Activated naive CD4-positive, alpha-beta T cell treated with anti-CD3 and anti-CD28 coated beads, Interleukin-2, amount 50 U/mL, for 72 hours (primary cell): ENCODE results near the gene EPO. TPM values are rescaled to one million over a fixed set of nuclear protein-coding genes. Genes with fewer than 3 reads are reported as not detected.
"Not testable (repeated sequence)": the region's sequence is repeated elsewhere in the genome, so short reads cannot be mapped to it uniquely, and the experiment has no call there.

Experiments used
- ATAC-seq, 2 donors: fragments of 150-1000 bp; cut with Tn5 transposase; 2 replicates each; pipeline ENCODE4 v1.10.0; 2021; ENCODE audit warnings: mild to moderate bottlenecking in 2 of 2, moderate library complexity in 2 of 2
- DNase-seq, 2 donors: peaks; one replicate each; pipeline ENCODE4 v3.0.0; 2021 to 2022; ENCODE audit warnings: low spot score in 2 of 2
- H3K27ac Mint-ChIP-seq, 2 donors: one replicate each; pipeline ENCODE4 v1.8.0; 2022; ENCODE audit warnings: mild to moderate bottlenecking in 2 of 2, mixed read lengths in 2 of 2
- H3K36me3 Mint-ChIP-seq, 2 donors: one replicate each; pipeline ENCODE4 v1.8.0; 2022; ENCODE audit warnings: mixed read lengths in 2 of 2
- H3K9me3 Mint-ChIP-seq, 2 donors: one replicate each; pipeline ENCODE4 v1.8.0; 2022; ENCODE audit warnings: mixed read lengths in 2 of 2
- total RNA-seq, 2 donors: library from RNA; stranded (reverse); gene quantifications; one replicate each; pipeline ENCODE4 v1.2.3, GENCODE V29; 2022

Gene EPO
- total RNA-seq, 2 donors from 2014 or later = not detected

DNA sequence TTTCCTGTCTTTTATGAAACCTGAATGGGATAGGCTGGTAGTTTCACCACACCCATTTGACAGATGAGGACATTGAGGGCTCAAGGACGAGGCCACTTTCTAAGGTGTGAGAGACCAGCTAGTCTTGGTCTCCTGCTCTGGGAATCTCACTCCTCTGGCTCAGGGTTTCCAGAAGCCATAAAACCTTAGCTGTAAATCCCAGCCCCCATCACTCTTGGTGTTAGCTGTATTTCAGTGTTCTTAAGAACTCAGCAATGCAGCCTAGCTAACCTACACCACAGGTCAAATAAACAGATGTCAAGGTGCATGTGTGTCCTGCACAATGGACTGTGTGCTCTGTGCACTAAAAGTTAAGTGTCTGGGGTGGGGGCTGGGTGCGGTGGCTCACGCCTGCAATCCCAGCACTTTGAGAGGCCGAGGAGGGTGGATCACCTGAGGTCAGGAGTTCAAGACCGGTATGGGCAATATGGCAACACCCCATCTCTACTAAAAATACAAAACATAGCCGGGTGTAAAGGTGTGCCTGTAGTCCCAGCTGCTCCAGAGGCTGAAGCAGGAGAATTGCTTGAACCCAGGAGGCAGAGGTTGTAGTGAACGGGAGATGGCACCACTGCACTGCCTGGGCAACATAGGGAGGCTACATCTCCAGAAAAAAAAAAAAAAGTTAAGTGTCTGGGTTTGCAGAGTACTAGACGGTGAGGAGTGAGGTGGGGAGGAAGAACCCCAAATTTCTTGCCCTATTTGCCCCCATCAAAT, 567 bp upstream of the EPO start:
- Mint-ChIP-seq H3K27ac (no peak overlapping the region), H3K36me3 (peaks cover 0 to 13% of the 10 kb centered on the region in 2 donors), H3K9me3 (no peaks in the 10 kb centered on the region)
- ATAC-seq (no peak), DNase-seq (no peak)

GRCh38 chr7:100720671-100721504, 620 bp downstream of the EPO start:
- Mint-ChIP-seq H3K9me3 (no peaks in the 10 kb centered on the region), H3K27ac (no peak overlapping the region), H3K36me3 (peaks cover 0 to 13% of the 10 kb centered on the region in 2 donors)
- peak in 1 of 2 donors; percentile 2 for DNase-seq
- no peak for ATAC-seq

DNA sequence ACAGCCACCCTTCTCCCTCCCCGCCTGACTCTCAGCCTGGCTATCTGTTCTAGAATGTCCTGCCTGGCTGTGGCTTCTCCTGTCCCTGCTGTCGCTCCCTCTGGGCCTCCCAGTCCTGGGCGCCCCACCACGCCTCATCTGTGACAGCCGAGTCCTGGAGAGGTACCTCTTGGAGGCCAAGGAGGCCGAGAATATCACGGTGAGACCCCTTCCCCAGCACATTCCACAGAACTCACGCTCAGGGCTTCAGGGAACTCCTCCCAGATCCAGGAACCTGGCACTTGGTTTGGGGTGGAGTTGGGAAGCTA, 1.2 kb downstream of the EPO start:
- H3K9me3 Mint-ChIP-seq = no peaks in the 10 kb centered on the region
- ATAC-seq (no peak), DNase-seq (peak in 1 of 2 donors; percentile 1)
- H3K36me3 Mint-ChIP-seq = peaks cover 0 to 13% of the 10 kb centered on the region in 2 donors
- no peak overlapping the region for H3K27ac Mint-ChIP-seq

DNA sequence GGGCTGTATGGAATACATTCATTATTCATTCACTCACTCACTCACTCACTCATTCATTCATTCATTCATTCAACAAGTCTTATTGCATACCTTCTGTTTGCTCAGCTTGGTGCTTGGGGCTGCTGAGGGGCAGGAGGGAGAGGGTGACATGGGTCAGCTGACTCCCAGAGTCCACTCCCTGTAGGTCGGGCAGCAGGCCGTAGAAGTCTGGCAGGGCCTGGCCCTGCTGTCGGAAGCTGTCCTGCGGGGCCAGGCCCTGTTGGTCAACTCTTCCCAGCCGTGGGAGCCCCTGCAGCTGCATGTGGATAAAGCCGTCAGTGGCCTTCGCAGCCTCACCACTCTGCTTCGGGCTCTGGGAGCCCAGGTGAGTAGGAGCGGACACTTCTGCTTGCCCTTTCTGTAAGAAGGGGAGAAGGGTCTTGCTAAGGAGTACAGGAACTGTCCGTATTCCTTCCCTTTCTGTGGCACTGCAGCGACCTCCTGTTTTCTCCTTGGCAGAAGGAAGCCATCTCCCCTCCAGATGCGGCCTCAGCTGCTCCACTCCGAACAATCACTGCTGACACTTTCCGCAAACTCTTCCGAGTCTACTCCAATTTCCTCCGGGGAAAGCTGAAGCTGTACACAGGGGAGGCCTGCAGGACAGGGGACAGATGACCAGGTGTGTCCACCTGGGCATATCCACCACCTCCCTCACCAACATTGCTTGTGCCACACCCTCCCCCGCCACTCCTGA, 2.4 kb downstream of the EPO start:
- ATAC-seq = no peak
- no peaks in the 10 kb centered on the region for H3K9me3 Mint-ChIP-seq
- peak in 1 of 2 donors; percentile 1 for DNase-seq
- H3K27ac Mint-ChIP-seq = no peak overlapping the region
- peaks cover 0 to 13% of the 10 kb centered on the region in 2 donors for H3K36me3 Mint-ChIP-seq

GRCh38 chr7:100723732-100724275, 3.5 kb downstream of the EPO start:
- Mint-ChIP-seq H3K9me3 (no peaks in the 10 kb centered on the region), H3K27ac (no peak overlapping the region), H3K36me3 (peaks cover 0 to 7% of the 10 kb centered on the region in 2 donors)
- DNase-seq (peak in 1 of 2 donors; percentile 2), ATAC-seq (no peak)

DNA sequence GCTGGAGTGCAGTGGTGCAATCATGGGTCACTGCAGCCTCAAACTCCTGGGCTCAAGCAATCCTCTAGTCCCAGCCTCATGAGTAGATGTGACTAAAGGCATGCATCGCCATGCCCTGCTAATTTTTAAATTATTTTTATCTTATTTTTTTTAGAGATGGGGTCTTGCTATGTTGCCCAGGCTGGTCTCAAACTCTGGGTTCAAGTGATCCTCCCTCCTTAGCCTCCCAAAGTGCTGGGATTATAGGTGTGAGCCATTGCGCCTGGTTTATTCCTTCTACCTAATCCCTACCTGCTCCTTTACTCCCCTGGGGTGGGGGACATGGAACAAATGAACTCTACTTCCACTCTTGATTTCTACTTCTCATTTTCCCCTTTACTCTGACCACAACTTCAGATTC, 4.1 kb downstream of the EPO start:
- not testable (repeated sequence) for H3K36me3 Mint-ChIP-seq, H3K27ac Mint-ChIP-seq, ATAC-seq, H3K9me3 Mint-ChIP-seq
- peak in 1 of 2 donors; percentile 2 for DNase-seq

DNA sequence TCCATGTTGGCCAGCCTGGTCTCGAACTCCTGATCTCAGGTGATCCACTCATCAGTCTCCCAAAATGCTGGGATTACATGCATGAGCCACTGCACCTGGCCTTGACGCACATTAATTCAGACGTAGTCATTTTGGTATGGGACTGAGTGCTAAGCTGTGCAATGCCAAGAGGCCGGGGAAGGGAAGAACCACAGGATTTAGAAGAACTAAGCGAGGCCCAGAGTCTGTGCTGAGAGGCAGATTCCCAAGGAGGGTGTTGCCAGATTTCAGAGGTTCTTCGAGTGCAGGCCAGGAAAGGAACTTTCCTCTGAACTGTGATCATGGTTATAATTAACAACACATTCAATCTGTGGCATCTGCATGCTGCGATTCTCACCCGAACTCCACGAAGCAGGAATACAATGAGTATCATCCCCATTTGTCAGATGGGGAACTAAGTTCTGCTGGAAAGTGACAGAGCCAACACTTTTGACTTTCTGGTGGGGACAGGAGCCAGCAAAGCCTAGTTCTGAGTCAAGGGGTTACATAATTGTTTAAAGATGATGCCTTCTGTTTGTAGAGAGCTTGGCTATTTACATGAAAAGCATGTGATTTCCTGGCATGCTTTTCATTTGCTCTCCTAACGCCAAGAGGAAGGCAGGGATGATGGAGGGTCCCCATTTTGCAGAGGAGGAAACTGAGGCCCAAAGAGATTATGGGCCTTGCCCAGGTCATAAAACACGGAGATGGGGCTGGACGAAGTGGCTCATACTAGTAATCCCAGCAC, 6.9 kb downstream of the EPO start:
- ATAC-seq = no peak
- no peaks in the 10 kb centered on the region for H3K9me3 Mint-ChIP-seq
- no peaks in the 10 kb centered on the region for H3K36me3 Mint-ChIP-seq
- DNase-seq = peak in 1 of 2 donors; percentile 1
- peak overlapping the region in 1 of 2 donors; percentile 55 for H3K27ac Mint-ChIP-seq

DNA sequence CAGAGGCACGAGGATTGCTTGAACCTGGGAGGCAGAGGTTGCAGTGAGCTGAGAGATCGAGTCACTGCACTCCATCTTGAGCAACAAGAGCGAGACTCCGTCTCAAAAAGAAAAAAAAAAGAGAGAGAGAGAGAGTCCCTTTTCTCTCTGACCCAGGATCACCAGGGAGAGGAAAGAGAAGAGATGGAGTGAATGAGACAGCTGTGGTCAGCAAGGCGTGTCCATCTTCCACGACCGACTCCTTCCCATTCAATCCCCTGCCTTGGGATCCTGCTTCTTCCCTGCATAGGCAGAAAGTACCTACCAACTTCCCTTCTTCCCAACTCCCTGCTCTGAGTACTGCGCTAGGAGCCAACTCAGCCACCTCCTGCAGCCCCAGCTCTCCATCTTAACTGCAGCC, 7.9 kb downstream of the EPO start:
- ATAC-seq = no peak
- Mint-ChIP-seq H3K36me3 (no peaks in the 10 kb centered on the region), H3K27ac (no peak overlapping the region), H3K9me3 (no peaks in the 10 kb centered on the region)
- peak in 1 of 2 donors; percentile 0 for DNase-seq

- ATAC-seq = no peak
These were observed 10.0 kb downstream of the EPO start for GRCh38 chr7:100730136-100730800.

DNA sequence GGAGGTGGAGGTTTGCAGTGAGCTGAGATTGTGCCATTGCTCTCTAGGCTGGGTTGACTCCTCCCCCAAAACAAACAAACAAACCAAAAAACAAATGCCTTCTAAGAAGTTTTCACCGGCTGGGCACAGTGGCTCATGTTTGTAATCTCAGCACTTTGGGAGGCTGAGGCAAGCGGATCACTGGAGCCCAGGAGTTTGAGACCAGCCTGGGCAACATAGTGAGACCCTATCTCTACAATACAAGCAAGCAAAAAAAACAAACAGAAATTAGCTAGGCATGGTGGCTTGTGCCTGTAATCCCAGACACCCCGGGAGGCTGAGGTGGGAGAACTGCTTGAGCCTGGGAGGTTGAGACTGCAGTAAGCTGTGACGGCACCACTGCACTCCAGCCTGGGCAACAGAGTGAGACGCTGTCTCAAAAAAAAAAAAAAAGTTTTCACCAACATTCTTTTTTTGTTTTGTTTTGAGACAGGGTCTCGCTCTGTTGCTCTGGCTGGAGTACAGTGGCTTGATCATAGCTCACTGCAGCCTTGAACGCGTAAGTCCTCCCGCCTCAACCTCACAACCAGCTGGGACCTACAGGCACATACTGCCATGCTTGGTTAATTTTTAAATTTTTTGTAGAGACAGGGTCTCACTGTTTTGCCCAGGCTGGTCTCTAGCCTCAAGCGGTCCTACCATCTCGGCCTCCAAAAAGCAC, 11.8 kb downstream of the EPO start:
- ATAC-seq = no peak
- Mint-ChIP-seq H3K9me3 (no peaks in the 10 kb centered on the region), H3K27ac (no peak overlapping the region), H3K36me3 (no peaks in the 10 kb centered on the region)
- DNase-seq = no peak

More at GRCh38 chr7:100730136-100730800, 10.0 kb downstream of the EPO start:
- no peak overlapping the region for H3K27ac Mint-ChIP-seq
- no peaks in the 10 kb centered on the region for H3K9me3 Mint-ChIP-seq
- H3K36me3 Mint-ChIP-seq = no peaks in the 10 kb centered on the region
- no peak for DNase-seq

DNA sequence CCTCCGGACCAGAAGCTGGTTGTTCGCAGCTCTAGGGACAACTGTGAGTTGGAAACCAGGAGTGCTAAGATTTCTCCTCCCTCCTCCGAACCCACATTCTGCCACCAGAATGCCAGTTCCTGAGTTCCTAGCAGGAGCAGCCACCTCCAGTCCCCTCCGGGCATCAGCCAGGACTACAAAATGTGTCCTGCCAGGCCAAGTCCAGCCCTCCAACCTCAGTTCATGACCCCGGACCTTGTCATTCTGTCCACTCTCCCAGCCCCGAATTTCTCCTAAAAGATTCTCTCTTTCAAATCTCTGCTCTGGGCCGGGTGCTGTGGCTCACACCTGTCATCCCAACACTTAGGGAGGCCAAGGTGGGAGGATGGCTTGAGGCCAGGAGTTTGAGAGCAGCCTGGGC, 15.5 kb downstream of the EPO start:
- H3K36me3 Mint-ChIP-seq = no peaks in the 10 kb centered on the region
- DNase-seq (no peak), ATAC-seq (no peak)
- H3K27ac Mint-ChIP-seq = no peak overlapping the region
- no peaks in the 10 kb centered on the region for H3K9me3 Mint-ChIP-seq

DNA sequence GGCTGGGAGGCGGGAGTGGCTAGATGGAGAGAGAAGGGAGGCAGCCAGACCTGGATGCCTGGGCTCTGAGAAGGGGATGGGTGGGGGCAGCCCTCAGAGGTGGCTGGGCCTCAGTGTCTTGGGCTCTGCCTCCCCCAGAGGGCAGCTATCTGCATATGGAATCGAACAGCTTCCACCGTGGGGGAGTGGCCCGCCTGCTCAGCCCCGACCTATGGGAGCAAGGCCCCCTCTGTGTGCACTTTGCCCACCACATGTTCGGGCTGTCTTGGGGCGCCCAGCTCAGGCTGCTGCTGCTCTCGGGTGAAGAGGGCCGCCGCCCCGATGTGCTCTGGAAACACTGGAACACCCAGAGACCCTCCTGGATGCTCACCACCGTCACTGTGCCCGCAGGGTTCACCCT, 16.4 kb downstream of the EPO start:
- no peak for DNase-seq
- H3K9me3 Mint-ChIP-seq = no peaks in the 10 kb centered on the region
- H3K27ac Mint-ChIP-seq = no peak overlapping the region
- no peak for ATAC-seq
- H3K36me3 Mint-ChIP-seq = no peaks in the 10 kb centered on the region

DNA sequence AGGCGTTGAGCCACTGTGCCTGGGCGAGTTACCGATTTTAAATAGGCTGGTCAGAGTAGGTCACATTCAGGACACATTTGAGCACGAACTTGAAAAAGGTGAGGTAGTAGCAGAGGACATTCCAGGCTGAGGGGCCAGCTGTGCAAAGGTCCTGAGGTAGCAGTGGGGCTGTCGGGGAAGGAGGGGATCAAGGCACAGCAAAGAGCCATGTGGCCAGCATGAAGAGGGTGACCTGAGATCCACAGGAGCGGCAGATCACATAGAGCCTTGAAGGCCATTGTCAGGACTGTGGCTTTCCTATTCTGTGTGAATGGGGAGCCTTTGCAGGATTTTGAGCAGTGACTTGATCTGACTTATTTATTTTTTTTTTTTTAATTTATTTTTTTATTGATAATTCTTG, 19.7 kb downstream of the EPO start:
- Mint-ChIP-seq H3K36me3 (peaks cover 2 to 6% of the 10 kb centered on the region in 2 donors), H3K9me3 (peaks cover 0 to 4% of the 10 kb centered on the region in 2 donors), H3K27ac (no peak overlapping the region)
- DNase-seq = no peak
- no peak for ATAC-seq

GRCh38 chr7:100744605-100745004, 24.3 kb downstream of the EPO start:
- H3K36me3 Mint-ChIP-seq = peaks cover 6 to 7% of the 10 kb centered on the region in 2 donors
- H3K27ac Mint-ChIP-seq = no peak overlapping the region
- ATAC-seq = no peak
- H3K9me3 Mint-ChIP-seq = peaks cover 0 to 4% of the 10 kb centered on the region in 2 donors
- DNase-seq = no peak

DNA sequence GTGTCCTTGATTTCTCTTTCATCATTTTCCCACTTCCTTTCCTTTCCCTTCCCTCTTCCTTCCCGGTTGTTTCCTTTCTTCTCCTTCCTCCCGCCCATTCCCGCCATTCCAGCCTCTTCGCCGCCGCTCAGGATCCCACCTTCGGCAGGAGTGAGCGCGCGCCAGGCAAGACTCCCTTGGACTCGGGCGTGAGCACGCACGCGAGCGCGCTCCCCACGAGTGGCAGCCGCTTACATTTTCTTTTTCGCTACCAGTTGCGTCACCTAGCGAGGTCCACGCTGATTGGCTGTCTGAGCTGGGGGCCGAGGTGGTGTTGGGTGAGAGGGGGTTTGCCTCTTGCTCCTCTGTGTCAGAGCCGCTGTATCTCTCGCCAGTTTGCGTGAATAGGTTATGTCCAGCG, 24.9 kb downstream of the EPO start:
- DNase-seq (peak in 1 of 2 donors; percentile 48), ATAC-seq (peak; percentile 20 to 89)
- peaks cover 0 to 4% of the 10 kb centered on the region in 2 donors for H3K9me3 Mint-ChIP-seq
- H3K27ac Mint-ChIP-seq = peak overlapping the region in 1 of 2 donors; percentile 22
- peaks cover 6 to 7% of the 10 kb centered on the region in 2 donors for H3K36me3 Mint-ChIP-seq
